ENCODE measurements around the gene TAF4.
"Not testable (repeated sequence)": the region's sequence is repeated elsewhere in the genome, so short reads cannot be mapped to it uniquely, and the experiment has no call there.

Gene TAF4

DNA sequence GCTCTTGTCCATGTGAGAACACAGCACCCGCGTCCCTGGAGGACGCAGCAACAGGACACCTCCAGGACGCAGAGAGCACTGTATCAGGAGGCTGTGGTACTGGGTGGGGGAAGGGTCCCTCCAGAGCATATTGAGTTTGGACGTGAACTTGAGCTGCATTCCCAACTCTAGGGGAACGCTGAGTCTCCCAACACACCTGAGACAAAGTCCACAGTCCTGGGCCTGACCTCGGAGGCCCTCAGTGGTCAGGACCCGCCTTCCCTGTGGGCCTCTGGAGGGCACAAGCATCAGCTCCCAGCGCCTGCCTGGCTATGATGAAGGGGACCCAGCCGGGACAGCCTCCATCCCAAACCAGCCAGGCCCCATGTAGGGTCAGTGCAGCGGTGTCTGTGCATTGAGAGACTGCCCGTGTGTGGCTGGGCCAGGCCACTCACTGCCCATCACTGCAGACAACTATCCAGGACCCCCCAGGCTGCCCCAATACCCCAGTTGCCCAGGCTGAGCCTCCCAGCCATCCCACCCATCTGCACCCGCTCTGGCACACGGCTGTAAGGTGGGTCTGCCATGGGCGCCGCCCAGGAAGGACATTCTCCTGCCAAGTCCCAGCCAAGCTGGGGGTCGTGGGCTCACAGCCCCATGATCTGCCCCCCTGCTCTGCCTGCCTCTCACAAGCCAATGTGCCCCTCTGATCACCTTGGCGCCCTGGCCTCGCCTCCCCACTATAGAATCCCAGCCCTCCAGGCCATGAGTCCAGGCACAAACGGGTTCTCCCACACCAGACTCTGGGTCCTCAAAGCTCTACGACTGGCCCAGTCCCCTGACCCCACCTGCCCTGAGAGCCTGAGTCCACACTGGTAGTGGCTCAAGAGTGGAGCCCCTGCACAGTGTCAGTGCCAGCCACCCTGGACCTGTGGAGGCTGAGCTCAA is 115.7 kb downstream of the TAF4 start:
- CTCF ChIA-PET = no interaction called here
- no peak for TF ChIP-seq FOXA1 (IDR thresholded peaks at IDR 0.05)
- TF ChIP-seq SUZ12 (IDR thresholded peaks at IDR 0.05) = no peak
- no peak for TF ChIP-seq SP1 (IDR thresholded peaks at IDR 0.05)
- TF ChIP-seq LEF1 (IDR thresholded peaks at IDR 0.05; ENCODE audit: borderline replicate concordance) = no peak
- TF ChIP-seq, protein P1, sequence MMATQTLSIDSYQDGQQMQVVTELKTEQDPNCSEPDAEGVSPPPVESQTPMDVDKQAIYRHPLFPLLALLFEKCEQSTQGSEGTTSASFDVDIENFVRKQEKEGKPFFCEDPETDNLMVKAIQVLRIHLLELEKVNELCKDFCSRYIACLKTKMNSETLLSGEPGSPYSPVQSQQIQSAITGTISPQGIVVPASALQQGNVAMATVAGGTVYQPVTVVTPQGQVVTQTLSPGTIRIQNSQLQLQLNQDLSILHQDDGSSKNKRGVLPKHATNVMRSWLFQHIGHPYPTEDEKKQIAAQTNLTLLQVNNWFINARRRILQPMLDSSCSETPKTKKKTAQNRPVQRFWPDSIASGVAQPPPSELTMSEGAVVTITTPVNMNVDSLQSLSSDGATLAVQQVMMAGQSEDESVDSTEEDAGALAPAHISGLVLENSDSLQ (IDR thresholded peaks at IDR 0.05) = no peak
- no peak for TF ChIP-seq NFRKB (IDR thresholded peaks at IDR 0.05)
- TF ChIP-seq FOXK2 (IDR thresholded peaks at IDR 0.05) = no peak
- no peak for TF ChIP-seq CTBP1 (IDR thresholded peaks at IDR 0.05; ENCODE audit: borderline replicate concordance)
- no peak for TF ChIP-seq BHLHE40 (IDR thresholded peaks at IDR 0.05; ENCODE audit: borderline replicate concordance)

DNA sequence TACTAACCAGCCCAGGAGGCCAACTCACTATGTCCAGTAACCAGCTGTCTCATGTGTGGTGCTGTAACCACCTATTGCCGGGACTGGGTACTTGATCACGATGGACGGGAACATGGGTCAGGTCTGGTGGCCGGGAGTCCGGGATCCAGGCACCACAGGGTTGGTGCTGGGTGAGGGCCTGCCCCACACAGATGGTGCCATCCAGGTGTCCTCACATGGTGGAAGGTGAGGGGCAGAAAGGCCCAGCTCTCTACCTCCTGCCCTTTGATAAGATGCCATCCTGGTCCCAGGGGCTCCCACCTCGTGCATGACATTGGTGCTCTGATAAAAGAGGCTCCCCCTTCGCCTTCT is 116.3 kb downstream of the TAF4 start:
- no peak for TF ChIP-seq FOXK2 (IDR thresholded peaks at IDR 0.05)
- no peak for TF ChIP-seq SUZ12 (IDR thresholded peaks at IDR 0.05)
- no peak for TF ChIP-seq ARNT (IDR thresholded peaks at IDR 0.05)
- TF ChIP-seq FOXA1 (IDR thresholded peaks at IDR 0.05) = no peak
- no peak for TF ChIP-seq LEF1 (IDR thresholded peaks at IDR 0.05; ENCODE audit: borderline replicate concordance)
- TF ChIP-seq NFRKB (IDR thresholded peaks at IDR 0.05) = no peak
- TF ChIP-seq BHLHE40 (IDR thresholded peaks at IDR 0.05; ENCODE audit: borderline replicate concordance) = no peak
- TF ChIP-seq ZNF384 (IDR thresholded peaks at IDR 0.05) = no peak
- no peak for TF ChIP-seq FOXM1 (IDR thresholded peaks at IDR 0.05; ENCODE audit: borderline replicate concordance)
- POLR2A ChIA-PET = no interaction called here
- CTCF ChIA-PET = no interaction called here
- no peak for DNase-seq (ENCODE audit: extremely low spot score)

More for the DNA sequence above, 115.7 kb downstream of the TAF4 start:
- POLR2A ChIA-PET = no interaction called here
- no peak for DNase-seq (ENCODE audit: extremely low spot score)

DNA sequence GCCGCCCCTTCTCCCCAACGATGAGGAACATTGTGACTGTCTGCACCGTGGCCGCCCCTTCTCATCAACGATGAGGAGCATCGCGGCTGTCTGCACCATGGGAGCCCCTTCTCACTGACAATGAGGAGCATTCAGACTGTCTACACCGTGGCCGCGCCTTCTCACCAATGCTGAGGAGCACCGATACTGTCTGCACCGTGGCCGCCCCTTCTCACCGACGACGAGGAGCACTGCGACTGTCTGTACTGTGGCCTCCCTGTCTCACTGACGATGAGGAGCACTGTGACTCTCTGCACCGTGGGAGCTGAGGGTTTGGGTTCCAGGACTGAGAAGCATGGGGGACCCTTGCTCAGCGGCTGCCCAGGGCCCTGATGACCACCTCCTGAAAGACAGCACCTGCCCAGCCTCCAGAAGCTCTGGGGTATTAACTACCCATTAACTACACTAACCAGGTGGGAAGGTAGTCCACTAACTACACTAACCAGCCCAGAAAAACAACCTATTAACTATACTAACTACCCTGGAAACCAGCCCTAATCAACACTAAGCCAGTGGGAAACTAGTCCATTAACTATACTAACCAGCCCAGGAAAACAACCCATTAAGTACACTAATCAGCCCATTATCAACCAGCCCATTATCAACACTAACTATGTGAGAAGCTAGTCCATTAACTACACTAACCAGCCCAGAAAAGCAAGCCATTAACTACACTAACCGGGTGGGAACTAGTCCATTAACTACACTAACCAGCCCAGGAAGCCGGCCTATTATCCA is 116.9 kb downstream of the TAF4 start:
- ChIA-PET CTCF (no interaction called here), POLR2A (no interaction called here)
- no peak for DNase-seq (ENCODE audit: extremely low spot score)
- TF ChIP-seq L3MBTL2 (conservative IDR thresholded peaks at IDR 0.05) = no peak
- TF ChIP-seq SP1 (IDR thresholded peaks at IDR 0.05) = no peak
- no peak for TF ChIP-seq ELF4 (IDR thresholded peaks at IDR 0.05)
- TF ChIP-seq CTBP1 (IDR thresholded peaks at IDR 0.05; ENCODE audit: borderline replicate concordance) = no peak
- TF ChIP-seq ARNT (IDR thresholded peaks at IDR 0.05) = no peak
- TF ChIP-seq LEF1 (IDR thresholded peaks at IDR 0.05; ENCODE audit: borderline replicate concordance) = no peak
- no peak for TF ChIP-seq FOXA1 (IDR thresholded peaks at IDR 0.05)
- no peak for TF ChIP-seq TARDBP (IDR thresholded peaks at IDR 0.05)
- no peak for TF ChIP-seq BHLHE40 (IDR thresholded peaks at IDR 0.05; ENCODE audit: borderline replicate concordance)
- TF ChIP-seq HDGF (IDR thresholded peaks at IDR 0.05; ENCODE audit: borderline replicate concordance) = no peak
- no peak for TF ChIP-seq NFRKB (IDR thresholded peaks at IDR 0.05)
- TF ChIP-seq SUZ12 (IDR thresholded peaks at IDR 0.05) = no peak

DNA sequence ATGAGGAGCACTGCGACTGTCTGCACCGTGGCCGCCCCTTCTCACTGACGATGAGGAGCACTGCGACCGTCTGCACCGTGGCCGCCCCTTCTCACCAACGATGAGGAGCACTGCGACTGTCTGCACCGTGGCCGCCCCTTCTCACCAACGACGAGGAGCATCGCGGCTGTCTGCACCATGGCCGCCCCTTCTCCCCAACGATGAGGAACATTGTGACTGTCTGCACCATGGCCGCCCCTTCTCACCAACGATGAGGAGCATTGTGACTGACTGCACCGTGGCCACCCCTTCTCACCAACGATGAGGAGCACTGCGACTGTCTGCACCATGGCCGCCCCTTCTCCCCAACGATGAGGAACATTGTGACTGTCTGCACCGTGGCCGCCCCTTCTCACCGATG is 117.6 kb downstream of the TAF4 start:
- CTCF ChIA-PET; DNase-seq (ENCODE audit: extremely low spot score); POLR2A ChIA-PET: not testable (repeated sequence)

DNA sequence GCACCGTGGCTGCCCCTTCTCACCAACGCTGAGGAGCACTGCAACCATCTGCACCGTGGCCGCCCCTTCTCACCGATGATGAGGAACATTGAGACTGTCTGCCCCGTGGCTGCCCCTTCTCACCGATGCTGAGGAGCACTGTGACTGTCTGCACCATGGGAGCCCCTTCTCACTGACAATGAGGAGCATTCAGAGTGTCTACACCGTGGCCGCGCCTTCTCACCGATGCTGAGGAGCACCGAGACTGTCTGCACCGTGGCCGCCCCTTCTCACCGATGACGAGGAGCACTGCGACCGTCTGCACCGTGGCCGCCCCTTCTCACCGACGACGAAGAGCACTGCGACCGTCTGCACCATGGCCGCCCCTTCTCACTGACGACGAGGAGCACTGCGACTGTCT is 120.2 kb downstream of the TAF4 start:
- POLR2A ChIA-PET; DNase-seq (ENCODE audit: extremely low spot score); CTCF ChIA-PET: not testable (repeated sequence)

DNA sequence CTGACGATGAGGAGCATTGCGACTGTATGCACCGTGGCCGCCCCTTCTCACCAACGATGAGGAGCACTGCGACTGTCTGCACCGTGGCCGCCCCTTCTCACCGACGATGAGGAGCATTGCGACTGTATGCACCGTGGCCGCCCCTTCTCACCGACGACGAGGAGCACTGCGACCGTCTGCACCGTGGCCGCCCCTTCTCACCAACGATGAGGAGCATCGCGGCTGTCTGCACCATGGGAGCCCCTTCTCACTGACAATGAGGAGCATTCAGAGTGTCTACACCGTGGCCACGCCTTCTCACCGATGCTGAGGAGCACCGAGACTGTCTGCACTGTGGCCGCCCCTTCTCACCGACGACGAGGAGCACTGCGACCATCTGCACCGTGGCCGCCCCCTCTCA is 120.7 kb downstream of the TAF4 start:
- DNase-seq (ENCODE audit: extremely low spot score); CTCF ChIA-PET; POLR2A ChIA-PET: not testable (repeated sequence)

DNA sequence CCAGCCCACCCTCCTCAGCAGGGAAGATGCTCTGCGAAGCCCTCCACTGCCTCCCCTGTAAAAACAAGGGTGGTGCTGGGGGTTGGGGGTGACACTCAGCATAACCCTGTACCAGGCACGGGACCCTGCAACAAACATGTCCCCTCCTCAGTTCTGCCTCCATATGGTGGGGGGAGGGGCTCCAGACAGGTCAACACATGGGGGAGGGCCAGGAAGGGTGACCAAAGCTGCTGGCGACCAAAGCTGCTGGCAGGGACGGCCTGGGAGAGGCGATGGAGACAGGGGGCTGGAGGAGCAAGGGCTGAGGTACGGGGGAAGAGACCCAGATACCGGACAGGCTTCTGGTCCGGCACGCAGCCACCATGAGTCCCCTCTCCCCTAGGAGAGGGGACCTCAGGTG is 123.2 kb downstream of the TAF4 start:
- no peak for DNase-seq (ENCODE audit: extremely low spot score)
- no peak for TF ChIP-seq NFRKB (IDR thresholded peaks at IDR 0.05)
- no peak for TF ChIP-seq L3MBTL2 (conservative IDR thresholded peaks at IDR 0.05)
- CTCF ChIA-PET = no interaction called here
- POLR2A ChIA-PET = no interaction called here

DNA sequence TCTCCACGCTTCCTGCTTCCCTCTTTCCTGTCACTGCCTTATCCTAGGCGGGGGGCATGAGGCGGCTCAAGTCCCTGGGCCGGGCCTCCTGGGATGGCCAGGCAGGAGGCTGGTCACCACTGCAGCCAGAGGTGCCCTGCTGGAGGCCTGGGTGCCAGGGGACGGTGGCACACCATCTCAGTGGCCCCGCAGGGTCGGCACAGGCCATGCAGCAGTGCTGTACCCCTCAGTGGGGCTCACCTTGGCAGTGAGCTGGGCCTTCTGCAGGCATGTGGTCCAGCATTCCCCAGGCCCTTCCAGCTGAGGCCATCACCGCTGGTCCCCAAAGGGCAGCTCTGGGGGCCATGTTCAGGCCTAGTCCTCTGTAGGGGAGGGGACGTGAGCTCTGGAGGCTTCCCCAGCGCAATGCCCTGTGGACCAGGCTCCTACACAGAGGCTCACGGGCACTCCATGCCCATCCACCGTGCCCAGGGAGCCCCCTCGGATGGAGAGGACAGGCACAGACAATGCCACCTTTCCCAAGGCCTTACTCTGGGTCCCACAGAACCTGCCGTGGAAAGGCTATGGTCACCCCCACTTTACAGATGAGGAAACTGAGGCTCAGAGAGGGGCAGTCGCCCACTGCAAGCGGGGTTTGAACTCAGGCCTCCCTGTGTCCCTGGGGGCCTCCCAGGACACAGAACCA is 123.8 kb downstream of the TAF4 start:
- TF ChIP-seq, protein P1 (IDR thresholded peaks at IDR 0.05) = no peak
- TF ChIP-seq SP1 (IDR thresholded peaks at IDR 0.05) (no peak), FOXA1 (IDR thresholded peaks at IDR 0.05) (no peak), CTBP1 (IDR thresholded peaks at IDR 0.05; ENCODE audit: borderline replicate concordance) (no peak), LEF1 (IDR thresholded peaks at IDR 0.05; ENCODE audit: borderline replicate concordance) (no peak), ZNF384 (IDR thresholded peaks at IDR 0.05) (no peak), NFRKB (IDR thresholded peaks at IDR 0.05) (no peak), ARNT (IDR thresholded peaks at IDR 0.05) (no peak), SUZ12 (IDR thresholded peaks at IDR 0.05) (no peak), FOXM1 (IDR thresholded peaks at IDR 0.05; ENCODE audit: borderline replicate concordance) (no peak), TARDBP (IDR thresholded peaks at IDR 0.05) (no peak), BHLHE40 (IDR thresholded peaks at IDR 0.05; ENCODE audit: borderline replicate concordance) (no peak), HDGF (IDR thresholded peaks at IDR 0.05; ENCODE audit: borderline replicate concordance) (no peak), L3MBTL2 (conservative IDR thresholded peaks at IDR 0.05) (no peak), FOXK2 (IDR thresholded peaks at IDR 0.05) (no peak), ELF4 (IDR thresholded peaks at IDR 0.05) (no peak)
- ChIA-PET POLR2A (no interaction called here), CTCF (no interaction called here)
- no peak for DNase-seq (ENCODE audit: extremely low spot score)

Data from HEK293T (cell line).